Left lobe of liver (tissue), 2 donors: Measurements from ENCODE around the gene PLK4. TPM values are rescaled to one million over a fixed set of nuclear protein-coding genes. Genes with fewer than 3 reads are reported as not detected.
"Not testable (repeated sequence)": the region's sequence is repeated elsewhere in the genome, so short reads cannot be mapped to it uniquely, and the experiment has no call there.

Source experiments
- ATAC-seq: fragments of 200-7000 bp; cut with Tn5 transposase; one replicate; pipeline ENCODE4 v1.9.1; 2020; ENCODE audit warnings: mild to moderate bottlenecking, moderate library complexity
- DNase-seq: peaks from one replicate; pipeline ENCODE4 v3.0.0-alpha.2; 2020; ENCODE audit warnings: low spot score
- total RNA-seq: library from RNA; stranded (reverse); gene quantifications from one replicate; pipeline ENCODE4 v1.2.1, GENCODE V29; 2021
- donor health status: DM: no; HTN: no; CAD: no; lungs with moderate emphysema.
- donor health status: DM: no; HTN: yes; CAD: no.

The PLK4 gene
- total RNA-seq, 1 donor from 2014 or later = 0.30 TPM

DNA sequence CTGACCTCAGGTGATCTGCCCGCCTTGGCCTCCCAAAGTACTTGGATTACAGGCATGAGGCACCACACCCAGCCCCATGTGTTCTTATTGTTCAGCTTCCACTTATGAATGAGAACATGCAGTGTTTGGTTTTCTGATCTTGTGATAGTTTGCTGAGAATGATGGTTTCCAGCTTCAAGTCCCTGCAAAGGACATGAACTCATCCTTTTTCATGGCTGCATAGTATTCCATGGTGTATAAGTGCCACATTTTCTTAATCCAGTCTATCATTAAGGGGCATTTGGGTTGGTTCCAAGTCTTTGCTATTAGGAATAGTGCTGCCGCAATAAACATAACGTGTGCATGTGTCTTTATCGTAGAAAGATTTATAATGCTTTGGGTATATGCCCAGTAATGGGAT is 19.0 kb downstream of the PLK4 start:
- DNase-seq, ATAC-seq: not testable (repeated sequence)

DNA sequence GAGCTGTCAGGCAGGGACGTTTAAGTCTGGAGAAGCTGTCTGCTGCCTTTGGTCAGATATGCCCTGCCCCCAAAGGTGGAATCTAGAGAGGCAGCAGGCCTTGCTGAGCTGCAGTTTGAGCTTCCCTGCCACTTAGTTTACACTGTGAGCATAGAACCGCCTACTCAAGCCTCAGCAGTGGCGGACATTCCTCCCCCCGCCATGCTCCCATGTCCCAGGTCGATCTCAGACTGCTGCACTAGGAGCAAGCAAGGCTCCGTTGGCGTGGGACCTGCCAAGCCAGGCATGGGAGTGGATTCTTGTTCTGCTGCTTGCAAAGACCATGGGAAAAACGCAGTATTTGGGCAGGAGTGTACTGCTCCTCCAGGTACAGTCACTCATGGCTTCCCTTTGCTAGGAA is 24.3 kb downstream of the PLK4 start:
- ATAC-seq (no peak), DNase-seq (no peak)

DNA sequence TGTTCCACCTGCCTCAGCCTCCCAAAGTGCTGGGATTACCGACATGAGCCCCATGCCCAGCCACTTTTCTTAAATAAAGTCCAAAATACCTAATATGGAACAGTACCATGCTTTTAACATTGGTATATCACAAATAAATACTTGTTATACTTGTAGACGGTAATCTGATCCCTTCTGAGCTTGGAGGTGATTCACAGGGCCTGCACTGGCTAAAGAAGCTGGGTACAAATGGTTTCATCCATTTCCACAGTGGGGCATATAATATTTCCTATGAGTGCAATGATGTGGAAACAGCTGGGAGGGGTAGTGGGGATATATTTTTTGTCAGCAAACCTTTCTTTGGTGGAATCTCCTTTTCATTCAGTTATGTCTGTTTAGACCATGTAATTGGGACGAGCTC is 35.8 kb downstream of the PLK4 start:
- no peak for DNase-seq
- no peak for ATAC-seq

DNA sequence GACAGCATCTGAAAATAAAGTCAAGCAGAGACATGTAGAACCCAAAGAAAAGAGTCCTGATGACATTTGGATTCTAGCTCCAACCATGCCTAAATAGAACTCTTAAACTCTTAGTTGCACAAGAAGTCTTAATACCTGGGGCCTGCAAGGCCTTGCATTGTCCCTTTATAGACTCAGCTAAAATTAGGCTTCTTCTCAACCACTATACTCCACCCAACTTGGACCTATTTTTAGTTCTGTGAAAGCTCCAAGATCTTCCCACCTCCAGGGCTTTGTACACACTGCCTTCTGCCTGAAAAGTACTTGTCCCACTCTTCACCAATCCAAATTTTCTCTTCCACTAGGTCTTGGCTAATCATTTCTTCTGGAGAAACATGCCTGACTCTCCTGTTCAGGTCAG is 36.5 kb downstream of the PLK4 start:
- ATAC-seq (no peak), DNase-seq (no peak)

DNA sequence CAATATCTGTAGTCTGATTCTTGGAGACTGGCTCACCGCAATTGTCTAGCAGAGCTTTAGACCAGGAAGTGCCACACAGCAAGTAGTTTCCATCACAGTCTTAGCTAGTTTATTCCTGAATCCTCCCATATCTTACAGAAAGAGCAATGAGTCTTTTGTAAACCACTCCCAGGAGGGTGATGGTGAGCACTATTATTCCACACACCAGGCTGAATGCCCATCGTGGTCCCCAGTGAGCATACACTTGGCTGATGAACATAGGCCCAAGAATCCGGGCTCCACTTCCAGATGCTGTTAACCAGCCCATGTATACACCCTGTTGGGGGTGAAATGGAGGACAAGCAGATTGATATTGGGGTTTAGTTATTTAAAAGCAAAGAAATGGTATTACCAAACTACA is 39.8 kb downstream of the PLK4 start:
- DNase-seq = no peak
- ATAC-seq = no peak

DNA sequence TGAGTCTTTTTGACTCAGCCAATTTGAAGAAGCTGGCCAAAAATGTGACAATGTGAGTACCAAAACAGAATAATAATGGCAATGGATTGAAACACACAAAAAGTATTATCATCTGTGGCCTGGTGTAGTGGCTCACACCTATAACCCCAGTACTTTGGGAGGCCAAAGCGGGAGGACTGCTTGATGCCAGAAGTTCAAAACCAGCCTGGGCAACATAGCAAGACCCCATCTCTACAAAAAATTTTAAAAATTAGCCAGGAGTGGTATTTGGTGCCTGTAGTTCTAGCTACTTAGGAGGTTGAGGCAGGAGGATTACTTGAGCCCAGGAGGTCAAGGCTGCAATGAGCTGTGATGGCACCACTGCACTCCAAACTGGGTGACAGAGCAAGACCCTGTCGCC is 41.5 kb downstream of the PLK4 start:
- no peak for ATAC-seq
- DNase-seq = no peak

DNA sequence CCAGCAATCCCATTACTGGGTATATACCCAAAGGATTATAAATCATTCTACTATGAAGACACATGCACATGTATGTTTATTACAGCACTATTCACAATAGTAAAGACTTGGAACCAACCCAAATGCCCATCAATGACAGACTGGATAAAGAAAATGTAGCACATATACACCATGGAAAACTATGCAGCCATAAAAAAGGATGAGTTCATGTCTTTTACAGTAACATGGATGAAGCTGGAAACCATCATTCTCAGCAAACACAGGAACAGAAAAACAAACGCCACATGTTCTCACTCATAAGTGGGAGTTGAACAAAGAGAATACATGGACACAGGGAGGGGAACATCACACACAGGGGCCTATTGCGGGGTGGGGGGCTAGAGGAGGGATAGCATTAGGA is 45.0 kb downstream of the PLK4 start:
- ATAC-seq, DNase-seq: not testable (repeated sequence)

DNA sequence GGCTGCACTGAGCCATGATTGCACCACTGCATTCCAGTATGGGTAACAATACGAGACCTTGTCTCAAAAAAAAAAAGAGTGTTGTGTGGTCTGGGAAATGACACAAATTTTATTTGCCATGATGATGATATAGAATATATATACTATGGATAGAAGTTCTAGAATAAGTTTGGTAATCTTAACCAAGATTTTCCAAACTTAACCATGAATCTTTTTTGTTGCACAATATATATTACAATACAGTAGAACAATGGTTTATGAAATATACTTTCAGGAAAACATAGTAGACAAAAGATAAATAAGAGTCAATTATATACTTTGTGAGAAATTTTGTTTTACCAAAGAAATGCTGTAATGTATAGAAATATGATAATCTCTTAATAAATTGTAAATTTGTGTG is 49.5 kb downstream of the PLK4 start:
- no peak for DNase-seq
- ATAC-seq = no peak

DNA sequence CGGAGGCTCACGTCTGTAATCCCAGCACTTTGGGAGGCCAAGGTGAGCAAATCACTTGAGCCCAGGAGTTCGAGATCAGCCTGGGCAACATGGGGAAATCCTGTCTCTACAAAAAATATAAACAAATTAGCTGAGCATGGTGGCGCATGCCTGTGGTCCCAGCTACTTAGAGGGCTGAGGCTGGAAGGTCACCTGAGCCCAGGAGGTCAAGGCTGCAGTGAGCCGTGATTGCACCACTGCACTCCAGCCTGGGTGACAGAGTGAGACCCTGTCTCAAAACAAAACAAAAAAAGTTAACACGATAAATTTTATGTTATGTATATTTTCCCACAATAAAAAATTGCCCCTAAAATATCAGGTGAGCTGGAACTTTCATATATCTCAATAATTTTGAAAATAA is 51.1 kb downstream of the PLK4 start:
- ATAC-seq, DNase-seq: not testable (repeated sequence)

DNA sequence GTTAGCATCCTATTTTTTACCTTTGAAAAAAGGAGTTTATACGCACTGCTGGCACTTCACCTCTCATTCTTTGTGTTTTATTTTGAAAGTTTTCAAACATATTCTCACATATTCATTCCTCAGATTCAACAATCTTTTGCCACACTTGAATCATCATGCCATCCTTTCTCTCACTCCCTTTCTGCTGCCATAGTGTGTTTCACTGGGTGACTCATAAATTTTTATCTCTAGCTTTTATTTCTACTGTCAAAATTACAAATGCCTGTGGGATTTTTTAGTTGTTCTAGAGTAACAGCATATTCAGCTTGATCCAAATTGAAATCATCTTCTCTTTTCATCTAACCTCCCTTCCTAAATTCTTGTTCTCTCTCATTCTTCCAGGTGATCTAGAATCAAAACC is 56.3 kb downstream of the PLK4 start:
- DNase-seq = no peak
- ATAC-seq = no peak

Other genes with a start within 250 kb of the PLK4 start
- 1.1 TPM for gene INTU, start 247.9 kb upstream of the PLK4 start, total RNA-seq
- gene SLC25A31, start 150.5 kb upstream of the PLK4 start, total RNA-seq = not detected
- gene HSPA4L, start 98.6 kb upstream of the PLK4 start, total RNA-seq = 3.9 TPM
- gene MFSD8, start 84.3 kb downstream of the PLK4 start, total RNA-seq = 14.3 TPM
- 10.2 TPM for gene ABHD18, start 84.5 kb downstream of the PLK4 start, total RNA-seq
- 34.6 TPM for gene LARP1B, start 180.4 kb downstream of the PLK4 start, total RNA-seq